H1 (cell line): Measurements from ENCODE around the gene PSORS1C1. TPM values are rescaled to one million over a fixed set of nuclear protein-coding genes. Genes with fewer than 3 reads are reported as not detected.

Experiments used
- MAFK ChIP-seq: IDR thresholded peaks from 2 replicates; pipeline ENCODE4 v1.6.1; 2012; ENCODE audit warnings: low read depth, mild to moderate bottlenecking, improper control_type of control experiment, low read length
- polyA plus RNA-seq, 7 experiments: library from polyadenylated mRNA; depleted of rRNA in 3 of 7; stranded (reverse) in 5 of 7; unstranded in 2 of 7; fragments of >200 nt in 5 of 7; fragments of 200-250 nt in 2 of 7; gene quantifications; 1 replicate in 5 of 7; 2 replicates in 1 of 7; 4 replicates in 1 of 7; pipeline versions ENCODE4 v1.2.1 to v1.2.3, GENCODE V29; 2011 to 2013; ENCODE audit warnings: missing spikeins in 2 of 7, mixed read lengths in 2 of 7
- total RNA-seq: library from RNA; stranded (reverse); fragmentation: NEBNext Ultra II Directional; extraction: Animal tissue kit (Norgen Biotek cat#: 25700); gene quantifications from 2 replicates; pipeline ENCODE4 v1.2.1, GENCODE V29; 2021

PSORS1C1 gene
- total and polyA plus RNA-seq, 2 of the 8 experiments (the other 6 are each of a cell fraction or from before 2014, with no cell fraction given): 0.12 to 0.52 TPM

- TF ChIP-seq MAFK: no peak
These were observed 32.7 kb upstream of the PSORS1C1 start (continued) for GRCh38 chr6:31081872-31082271.
